Measurements from ENCODE around the gene ADGRV1.

- TF ChIP-seq, protein P1, sequence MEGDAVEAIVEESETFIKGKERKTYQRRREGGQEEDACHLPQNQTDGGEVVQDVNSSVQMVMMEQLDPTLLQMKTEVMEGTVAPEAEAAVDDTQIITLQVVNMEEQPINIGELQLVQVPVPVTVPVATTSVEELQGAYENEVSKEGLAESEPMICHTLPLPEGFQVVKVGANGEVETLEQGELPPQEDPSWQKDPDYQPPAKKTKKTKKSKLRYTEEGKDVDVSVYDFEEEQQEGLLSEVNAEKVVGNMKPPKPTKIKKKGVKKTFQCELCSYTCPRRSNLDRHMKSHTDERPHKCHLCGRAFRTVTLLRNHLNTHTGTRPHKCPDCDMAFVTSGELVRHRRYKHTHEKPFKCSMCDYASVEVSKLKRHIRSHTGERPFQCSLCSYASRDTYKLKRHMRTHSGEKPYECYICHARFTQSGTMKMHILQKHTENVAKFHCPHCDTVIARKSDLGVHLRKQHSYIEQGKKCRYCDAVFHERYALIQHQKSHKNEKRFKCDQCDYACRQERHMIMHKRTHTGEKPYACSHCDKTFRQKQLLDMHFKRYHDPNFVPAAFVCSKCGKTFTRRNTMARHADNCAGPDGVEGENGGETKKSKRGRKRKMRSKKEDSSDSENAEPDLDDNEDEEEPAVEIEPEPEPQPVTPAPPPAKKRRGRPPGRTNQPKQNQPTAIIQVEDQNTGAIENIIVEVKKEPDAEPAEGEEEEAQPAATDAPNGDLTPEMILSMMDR (IDR thresholded peaks at IDR 0.05; ENCODE audit: extremely low read depth in 1 of 2, insufficient read depth in 1 of 2, low read depth in 1 of 2, low read length in 2 of 2), result no peak
- TF ChIP-seq, protein P2, sequence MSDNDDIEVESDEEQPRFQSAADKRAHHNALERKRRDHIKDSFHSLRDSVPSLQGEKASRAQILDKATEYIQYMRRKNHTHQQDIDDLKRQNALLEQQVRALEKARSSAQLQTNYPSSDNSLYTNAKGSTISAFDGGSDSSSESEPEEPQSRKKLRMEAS (IDR thresholded peaks at IDR 0.05; ENCODE audit: insufficient read depth, insufficient read length), result no peak
- TF ChIP-seq EZH2 (IDR thresholded peaks at IDR 0.05; ENCODE audit: borderline replicate concordance, low read depth, low read length, severe bottlenecking), result no peak
- TF ChIP-seq POLR2A (IDR thresholded peaks at IDR 0.05; ENCODE audit: low read depth, low read length), result no peak
- no peak for TF ChIP-seq POLR2AphosphoS5 (IDR thresholded peaks at IDR 0.05; ENCODE audit: insufficient read depth, low read depth, low read length)
- no peak for TF ChIP-seq FOS (IDR thresholded peaks at IDR 0.05; ENCODE audit: borderline replicate concordance, insufficient read depth, low read length)
- no peak for TF ChIP-seq MYC (IDR thresholded peaks at IDR 0.05; ENCODE audit: low read depth, low read length)
- no peak for TF ChIP-seq GATA2 (IDR thresholded peaks at IDR 0.05; ENCODE audit: insufficient read depth, insufficient read length, low read depth, low read length)
- no peak for TF ChIP-seq JUN (IDR thresholded peaks at IDR 0.05; ENCODE audit: borderline replicate concordance, insufficient read depth, insufficient read length, low read depth)
These were observed 582.1 kb downstream of the ADGRV1 start for GRCh38 chr5:91140657-91141056.
